Neuronal stem cell (in vitro differentiated cells): ENCODE measurements around the gene PSME3IP1.

Source experiments
- DNase-seq: peaks from one replicate; pipeline ENCODE4 v3.0.0-alpha.2; 2013; ENCODE audit warnings: low spot score
- H2AFZ ChIP-seq: one replicate; pipeline ENCODE4 v1.6.1; 2013; ENCODE audit warnings: mild to moderate bottlenecking, low read length, inconsistent platforms
- H2AK5ac ChIP-seq: 2 replicates; pipeline ENCODE4 v1.6.1; 2013; ENCODE audit warnings: low read depth, mild to moderate bottlenecking, inconsistent platforms, low read length, moderate library complexity, mixed read lengths
- H2BK120ac ChIP-seq: 2 replicates; pipeline ENCODE4 v1.6.1; 2013; ENCODE audit warnings: low read depth, mild to moderate bottlenecking, inconsistent platforms, low read length, moderate library complexity, mixed read lengths
- H2BK12ac ChIP-seq: one replicate; pipeline ENCODE4 v1.6.1; 2013; ENCODE audit warnings: low read length, inconsistent platforms
- H2BK15ac ChIP-seq: 2 replicates; pipeline ENCODE4 v1.6.1; 2013; ENCODE audit warnings: mild to moderate bottlenecking, low read length, inconsistent platforms, mixed read lengths
- H2BK5ac ChIP-seq: one replicate; pipeline ENCODE4 v1.6.1; 2013; ENCODE audit warnings: inconsistent platforms, mild to moderate bottlenecking, low read length, moderate library complexity
- H3K14ac ChIP-seq: one replicate; pipeline ENCODE4 v1.6.1; 2013; ENCODE audit warnings: low read length, inconsistent platforms
- H3K18ac ChIP-seq: 2 replicates; pipeline ENCODE4 v1.6.1; 2013; ENCODE audit warnings: low read length, inconsistent platforms
- H3K23ac ChIP-seq: 2 replicates; pipeline ENCODE4 v1.6.1; 2013; ENCODE audit warnings: low read depth, mild to moderate bottlenecking, mixed read lengths, low read length, inconsistent platforms; ENCODE audit not compliant: poor library complexity
- H3K27ac ChIP-seq: replicated peaks from 3 replicates; pipeline ENCODE4 v1.5.1; 2013; ENCODE audit warnings: low read length, inconsistent platforms
- H3K27me3 ChIP-seq, 3 experiments: 2 replicates each; pipeline ENCODE4 v1.6.1; 2013; ENCODE audit warnings: low read length in 3 of 3, mild to moderate bottlenecking in 2 of 3, inconsistent platforms in 1 of 3, low read depth in 1 of 3, mixed read lengths in 1 of 3, moderate library complexity in 1 of 3; ENCODE audit not compliant: control insufficient read depth in 3 of 3, insufficient read depth in 3 of 3
- H3K36me3 ChIP-seq, 2 donors: replicated peaks in 1 of 2; 2 replicates each; pipeline ENCODE4 v1.6.1; 2013; ENCODE audit warnings: low read length in 2 of 2; ENCODE audit not compliant: control insufficient read depth in 2 of 2, insufficient read depth in 2 of 2
- H3K4ac ChIP-seq: 2 replicates; pipeline ENCODE4 v1.6.1; 2013; ENCODE audit warnings: inconsistent platforms, mild to moderate bottlenecking, low read length, moderate library complexity
- H3K4me1 ChIP-seq, 2 donors: 1 replicate in 1 of 2; 2 replicates in 1 of 2; pipeline ENCODE4 v1.6.1; 2013; ENCODE audit warnings: low read length in 2 of 2, low read depth in 1 of 2; ENCODE audit not compliant: control insufficient read depth in 2 of 2, insufficient read depth in 1 of 2
- H3K4me2 ChIP-seq: one replicate; pipeline ENCODE4 v1.6.1; 2013; ENCODE audit warnings: mild to moderate bottlenecking, low read length, inconsistent platforms; ENCODE audit not compliant: insufficient read depth, poor library complexity, severe bottlenecking
- H3K4me3 ChIP-seq, 2 donors: 2 replicates each; pipeline ENCODE4 v1.5.1; 2013; ENCODE audit warnings: low read length in 2 of 2, mild to moderate bottlenecking in 2 of 2, inconsistent platforms in 1 of 2, moderate library complexity in 1 of 2
- H3K79me1 ChIP-seq: one replicate; pipeline ENCODE4 v1.6.1; 2013; ENCODE audit warnings: low read depth, mild to moderate bottlenecking, inconsistent platforms, low read length, moderate library complexity
- H3K9ac ChIP-seq: one replicate; pipeline ENCODE4 v1.6.1; 2013; ENCODE audit warnings: mild to moderate bottlenecking, low read depth, low read length, inconsistent platforms; ENCODE audit not compliant: poor library complexity
- H3K9me3 ChIP-seq, 2 donors: replicated peaks in 1 of 2; 2 replicates each; pipeline versions ENCODE3 to v1.6.1; 2013; ENCODE audit warnings: low read length in 2 of 2, mild to moderate bottlenecking in 2 of 2, inconsistent platforms in 1 of 2, low read depth in 1 of 2, mixed read lengths in 1 of 2, moderate library complexity in 1 of 2; ENCODE audit not compliant: control insufficient read depth in 2 of 2, insufficient read depth in 1 of 2
- H4K8ac ChIP-seq: one replicate; pipeline ENCODE4 v1.6.1; 2013; ENCODE audit warnings: low read depth, mild to moderate bottlenecking, inconsistent platforms, low read length, moderate library complexity
- H4K91ac ChIP-seq: one replicate; pipeline ENCODE4 v1.6.1; 2013; ENCODE audit warnings: low read length, low read depth, mild to moderate bottlenecking, inconsistent platforms; ENCODE audit not compliant: poor library complexity
- WGBS, 2 donors: extraction: QIAGEN DNeasy Blood & Tissue Kit; methylation state at CpG; one replicate each; pipeline ENCODE4 v1.1.7; 2013; ENCODE audit warnings: missing lambda C conversion rate in 2 of 2, mixed read lengths in 1 of 2; ENCODE audit not compliant: insufficient read length in 2 of 2, insufficient replicate concordance in 1 of 2; ENCODE audit errors: extremely low coverage in 2 of 2; 5-methylcytosine and 5-hydroxymethylcytosine counted together

PSME3IP1 gene

GRCh38 chr16:57113664-57114063, 72.2 kb downstream of the PSME3IP1 start:
- no peak overlapping the region for H4K91ac ChIP-seq
- H2BK15ac ChIP-seq: peak overlapping the region; percentile 22
- H3K79me1 ChIP-seq: no peaks in the 10 kb centered on the region
- H3K4me3 ChIP-seq: no peak overlapping the region
- no peak overlapping the region for H2AFZ ChIP-seq
- WGBS, 2 donors: no CpG with 5 or more reads among the region's 5 CpGs
- H2BK5ac ChIP-seq: no peak overlapping the region
- no peak overlapping the region for H3K4me2 ChIP-seq
- no peak overlapping the region for H3K14ac ChIP-seq
- no peak for DNase-seq
- H3K27me3 ChIP-seq: no peaks in the 10 kb centered on the region
- H3K4me1 ChIP-seq: peaks cover 20 to 29% of the 10 kb centered on the region in 2 donors
- H3K9me3 ChIP-seq: no peaks in the 10 kb centered on the region
- no peak overlapping the region for H4K8ac ChIP-seq
- no peak overlapping the region for H2BK120ac ChIP-seq
- no peak overlapping the region for H3K27ac ChIP-seq
- H3K4ac ChIP-seq: no peak overlapping the region
- H3K18ac ChIP-seq: no peak overlapping the region
- H2BK12ac ChIP-seq: no peak overlapping the region
- peak overlapping the region; percentile 42 for H2AK5ac ChIP-seq
- H3K9ac ChIP-seq: no peak overlapping the region
- peaks cover 0 to 44% of the 10 kb centered on the region in 2 donors for H3K36me3 ChIP-seq
- H3K23ac ChIP-seq: no peak overlapping the region

GRCh38 chr16:57113042-57113453, 72.8 kb downstream of the PSME3IP1 start:
- no CpG with 5 or more reads among the region's 14 CpGs for WGBS, 2 donors
- H2BK15ac ChIP-seq: peak overlapping the region; percentile 22
- no peak overlapping the region for H3K27ac ChIP-seq

DNA sequence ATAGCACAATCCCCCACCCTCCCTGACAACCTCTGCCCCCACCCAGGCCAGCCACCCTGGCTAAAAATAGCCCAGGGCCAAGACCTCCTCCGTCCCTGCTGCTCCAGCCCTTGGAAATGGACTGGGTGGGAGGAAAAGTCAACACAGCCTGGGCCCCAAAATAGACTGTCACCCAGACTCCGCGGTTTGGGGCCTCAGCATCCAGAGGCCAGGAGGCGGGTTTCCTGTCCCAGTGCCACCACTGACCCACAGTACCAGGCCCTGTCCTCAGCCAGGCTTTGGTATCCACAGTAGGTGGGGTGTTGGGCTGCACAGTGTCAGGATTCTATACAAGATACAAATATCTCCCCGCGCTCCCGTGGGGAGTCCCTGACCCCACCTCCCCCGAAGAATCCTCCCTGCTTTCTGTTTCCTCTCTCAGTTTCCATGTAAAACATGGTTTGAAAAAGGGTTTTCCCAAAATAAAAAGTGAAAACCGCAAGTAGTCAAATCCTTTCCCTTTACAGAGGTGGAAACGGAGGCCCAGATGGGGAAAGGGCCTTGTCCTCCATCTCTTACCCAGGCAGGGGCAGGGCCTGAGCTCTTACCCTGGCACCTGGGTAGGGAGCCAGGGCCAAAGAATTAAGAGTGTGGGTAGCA, 73.3 kb downstream of the PSME3IP1 start:
- Histone ChIP-seq H4K91ac (no peak overlapping the region), H3K9me3 (no peaks in the 10 kb centered on the region), H3K9ac (no peak overlapping the region), H3K4ac (no peak overlapping the region), H3K36me3 (peaks cover 0 to 35% of the 10 kb centered on the region in 2 donors), H3K4me1 (peaks cover 20 to 29% of the 10 kb centered on the region in 2 donors), H2AFZ (no peak overlapping the region), H2BK5ac (no peak overlapping the region), H2BK15ac (peak overlapping the region; percentile 65), H3K4me2 (no peak overlapping the region), H3K79me1 (no peaks in the 10 kb centered on the region), H4K8ac (no peak overlapping the region), H3K27me3 (no peaks in the 10 kb centered on the region), H3K27ac (no peak overlapping the region), H3K4me3 (no peak overlapping the region), H2BK120ac (no peak overlapping the region), H3K18ac (peak overlapping the region; percentile 77), H2AK5ac (peak overlapping the region; percentile 32), H3K14ac (no peak overlapping the region), H2BK12ac (no peak overlapping the region), H3K23ac (no peak overlapping the region)
- no peak for DNase-seq
- no CpG with 5 or more reads among the region's 10 CpGs for WGBS, 2 donors

More at GRCh38 chr16:57113042-57113453, 72.8 kb downstream of the PSME3IP1 start:
- Histone ChIP-seq H3K4me1 (peaks cover 20 to 29% of the 10 kb centered on the region in 2 donors), H3K79me1 (no peaks in the 10 kb centered on the region), H2AFZ (no peak overlapping the region), H3K27me3 (no peaks in the 10 kb centered on the region), H3K9ac (no peak overlapping the region), H3K18ac (peak overlapping the region; percentile 49), H3K23ac (no peak overlapping the region), H2BK120ac (no peak overlapping the region), H3K4ac (no peak overlapping the region), H2BK12ac (peak overlapping the region; percentile 2), H4K8ac (no peak overlapping the region), H2AK5ac (peak overlapping the region; percentile 42), H3K4me3 (no peak overlapping the region), H2BK5ac (no peak overlapping the region), H3K36me3 (peaks cover 0 to 41% of the 10 kb centered on the region in 2 donors), H3K4me2 (no peak overlapping the region), H3K14ac (no peak overlapping the region), H4K91ac (no peak overlapping the region), H3K9me3 (no peaks in the 10 kb centered on the region)
- DNase-seq: no peak

DNA sequence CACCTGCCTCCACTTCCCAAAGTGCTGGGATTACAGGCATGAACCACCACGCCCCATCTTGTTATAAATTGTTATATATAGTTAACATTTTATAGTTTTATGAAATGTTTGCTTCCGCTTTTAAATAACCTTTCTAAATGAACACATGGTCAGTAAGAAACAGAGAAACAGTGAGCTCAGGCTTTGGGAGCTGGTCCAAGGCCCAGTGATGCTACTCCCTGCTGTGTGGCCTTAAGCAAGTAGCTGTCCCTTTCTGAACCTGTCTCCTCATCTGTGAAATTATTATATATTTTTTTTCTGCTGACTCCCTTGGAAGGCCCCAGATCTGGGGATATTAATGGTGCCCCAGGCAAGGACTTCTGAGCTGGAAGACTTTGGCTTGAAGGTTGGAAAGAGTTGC, 74.4 kb downstream of the PSME3IP1 start:
- H3K4ac ChIP-seq: no peak overlapping the region
- no peak overlapping the region for H2AK5ac ChIP-seq
- no peak overlapping the region for H2BK15ac ChIP-seq
- no peak overlapping the region for H2BK12ac ChIP-seq
- WGBS, 2 donors: no CpG with 5 or more reads among the region's 2 CpGs
- no peak overlapping the region for H4K91ac ChIP-seq
- DNase-seq: no peak
- no peak overlapping the region for H4K8ac ChIP-seq
- no peak overlapping the region for H2BK5ac ChIP-seq
- peaks cover 22 to 28% of the 10 kb centered on the region in 2 donors for H3K4me1 ChIP-seq
- no peaks in the 10 kb centered on the region for H3K9me3 ChIP-seq
- H3K9ac ChIP-seq: no peak overlapping the region
- no peak overlapping the region for H3K23ac ChIP-seq
- H2BK120ac ChIP-seq: no peak overlapping the region
- H2AFZ ChIP-seq: no peak overlapping the region
- H3K18ac ChIP-seq: no peak overlapping the region
- no peak overlapping the region for H3K4me2 ChIP-seq
- H3K27ac ChIP-seq: no peak overlapping the region
- no peaks in the 10 kb centered on the region for H3K27me3 ChIP-seq
- H3K36me3 ChIP-seq: peaks cover 0 to 24% of the 10 kb centered on the region in 2 donors
- H3K4me3 ChIP-seq: no peak overlapping the region
- no peaks in the 10 kb centered on the region for H3K79me1 ChIP-seq
- no peak overlapping the region for H3K14ac ChIP-seq
